H9 (cell line): ENCODE data around the gene TMEM253. TPM values are rescaled to one million over a fixed set of nuclear protein-coding genes. Genes with fewer than 3 reads are reported as not detected.

ENCODE experiments used
- DNase-seq: peaks from one replicate; pipeline ENCODE4 v3.0.0-alpha.2; 2017
- H2AFZ ChIP-seq: one replicate; pipeline ENCODE4 v1.6.1; 2013; ENCODE audit warnings: mild to moderate bottlenecking, low read length, control low read depth, moderate library complexity
- H2AK5ac ChIP-seq: 2 replicates; pipeline ENCODE4 v1.6.1; 2013; ENCODE audit warnings: low read length, control low read depth, mixed read lengths; ENCODE audit not compliant: insufficient read length
- H2BK120ac ChIP-seq: one replicate; pipeline ENCODE4 v1.6.1; 2013; ENCODE audit warnings: low read depth, mild to moderate bottlenecking, low read length, control low read depth, inconsistent platforms; ENCODE audit not compliant: poor library complexity, severe bottlenecking
- H2BK12ac ChIP-seq: 2 replicates; pipeline ENCODE4 v1.6.1; 2013; ENCODE audit warnings: low read length, control low read depth, mixed read lengths, low read depth; ENCODE audit not compliant: insufficient read length
- H2BK15ac ChIP-seq: 2 replicates; pipeline ENCODE4 v1.6.1; 2013; ENCODE audit warnings: low read depth, low read length, control low read depth
- H2BK20ac ChIP-seq: one replicate; pipeline ENCODE4 v1.6.1; 2013; ENCODE audit warnings: low read depth, mild to moderate bottlenecking, low read length, control low read depth, inconsistent platforms; ENCODE audit not compliant: poor library complexity, severe bottlenecking
- H2BK5ac ChIP-seq: 2 replicates; pipeline ENCODE4 v1.6.1; 2013; ENCODE audit warnings: low read length, control low read depth, mixed read lengths; ENCODE audit not compliant: insufficient read length
- H3K14ac ChIP-seq: 2 replicates; pipeline ENCODE4 v1.6.1; 2013; ENCODE audit warnings: low read length, control low read depth; ENCODE audit not compliant: insufficient read depth
- H3K18ac ChIP-seq: 2 replicates; pipeline ENCODE4 v1.6.1; 2013; ENCODE audit warnings: low read depth, mild to moderate bottlenecking, mixed read lengths, low read length, control low read depth; ENCODE audit not compliant: insufficient read length
- H3K23ac ChIP-seq: 2 replicates; pipeline ENCODE4 v1.6.1; 2013; ENCODE audit warnings: low read length, control low read depth, mixed read lengths, low read depth; ENCODE audit not compliant: insufficient read length
- H3K23me2 ChIP-seq: 2 replicates; pipeline ENCODE4 v1.6.1; 2013; ENCODE audit warnings: low read depth, mild to moderate bottlenecking, mixed read lengths, low read length, control low read depth; ENCODE audit not compliant: insufficient read length, poor library complexity, severe bottlenecking
- H3K27ac ChIP-seq: 2 replicates; pipeline ENCODE4 v1.5.1; 2013; ENCODE audit warnings: low read length, control low read depth, mixed read lengths, low read depth; ENCODE audit not compliant: insufficient read length
- H3K27me3 ChIP-seq: 2 replicates; pipeline ENCODE4 v1.6.1; 2013; ENCODE audit warnings: low read length, control low read depth, inconsistent platforms; ENCODE audit not compliant: insufficient read depth
- H3K4ac ChIP-seq: 2 replicates; pipeline ENCODE4 v1.6.1; 2013; ENCODE audit warnings: low read depth, mild to moderate bottlenecking, control low read depth, inconsistent platforms, low read length, moderate library complexity
- H3K4me1 ChIP-seq: 2 replicates; pipeline ENCODE4 v1.6.1; 2013; ENCODE audit warnings: low read length, control low read depth, inconsistent platforms; ENCODE audit not compliant: insufficient read depth
- H3K4me2 ChIP-seq: 2 replicates; pipeline ENCODE4 v1.6.1; 2013; ENCODE audit warnings: low read length, control low read depth, mixed read lengths; ENCODE audit not compliant: insufficient read length, insufficient read depth
- H3K56ac ChIP-seq: 2 replicates; pipeline ENCODE4 v1.6.1; 2013; ENCODE audit warnings: low read depth, mild to moderate bottlenecking, mixed read lengths, low read length, control low read depth; ENCODE audit not compliant: insufficient read length
- H3K79me1 ChIP-seq: 2 replicates; pipeline ENCODE4 v1.6.1; 2013; ENCODE audit warnings: low read depth, mild to moderate bottlenecking, moderate library complexity, low read length, control low read depth, inconsistent platforms; ENCODE audit not compliant: insufficient read depth, poor library complexity, severe bottlenecking
- H3K79me2 ChIP-seq: 2 replicates; pipeline ENCODE4 v1.6.1; 2013; ENCODE audit warnings: low read length, control low read depth, inconsistent platforms; ENCODE audit not compliant: insufficient read depth
- H3K9ac ChIP-seq: 2 replicates; pipeline ENCODE4 v1.6.1; 2013; ENCODE audit warnings: low read length, control low read depth, mixed read lengths; ENCODE audit not compliant: insufficient read length; ENCODE audit errors: extremely low read depth
- H3K9me3 ChIP-seq: one replicate; pipeline ENCODE4 v1.6.1; 2013; ENCODE audit warnings: low read depth, low read length, inconsistent platforms; ENCODE audit not compliant: control insufficient read depth
- H3T11ph ChIP-seq: one replicate; pipeline ENCODE4 v1.6.1; 2013; ENCODE audit warnings: mild to moderate bottlenecking, low read length, control low read depth, inconsistent platforms
- H4K20me1 ChIP-seq: one replicate; pipeline ENCODE4 v1.6.1; 2013; ENCODE audit not compliant: control insufficient read depth, insufficient read length, insufficient read depth
- H4K5ac ChIP-seq: 2 replicates; pipeline ENCODE4 v1.6.1; 2013; ENCODE audit warnings: low read depth, mild to moderate bottlenecking, mixed read lengths, low read length, control low read depth; ENCODE audit not compliant: insufficient read length
- H4K8ac ChIP-seq: replicated peaks from 2 replicates; pipeline ENCODE4 v1.6.1; 2013; ENCODE audit warnings: low read length, control low read depth, mixed read lengths, low read depth; ENCODE audit not compliant: insufficient read length
- H4K91ac ChIP-seq: 2 replicates; pipeline ENCODE4 v1.6.1; 2013; ENCODE audit warnings: low read depth, mild to moderate bottlenecking, moderate library complexity, mixed read lengths, low read length, control low read depth; ENCODE audit not compliant: insufficient read length
- H3K27ac Mint-ChIP-seq, 3 experiments: 2 replicates in 2 of 3; 3 replicates in 1 of 3; pipeline ENCODE4 v1.8.0; 2020 to 2021; ENCODE audit warnings: mixed read lengths in 3 of 3, mild to moderate bottlenecking in 1 of 3, moderate library complexity in 1 of 3
- H3K27me3 Mint-ChIP-seq: 2 replicates; pipeline ENCODE4 v1.8.0; 2021; ENCODE audit warnings: low read depth, mild to moderate bottlenecking, moderate library complexity, mixed read lengths
- H3K36me3 Mint-ChIP-seq, 3 experiments: 2 replicates in 2 of 3; 3 replicates in 1 of 3; pipeline ENCODE4 v1.8.0; 2020 to 2021; ENCODE audit warnings: low read depth in 3 of 3, mixed read lengths in 3 of 3; ENCODE audit not compliant: insufficient read depth in 1 of 3
- H3K4me1 Mint-ChIP-seq, 2 experiments: 2 replicates each; pipeline ENCODE4 v1.8.0; 2020; ENCODE audit warnings: mixed read lengths in 2 of 2
- H3K4me3 Mint-ChIP-seq, 2 experiments: 2 replicates in 1 of 2; 3 replicates in 1 of 2; pipeline ENCODE4 v1.8.0; 2020 to 2021; ENCODE audit warnings: mild to moderate bottlenecking in 2 of 2, mixed read lengths in 2 of 2, moderate library complexity in 1 of 2
- H3K9me3 Mint-ChIP-seq, 2 experiments: 2 replicates in 1 of 2; 3 replicates in 1 of 2; pipeline ENCODE4 v1.8.0; 2020; ENCODE audit warnings: mild to moderate bottlenecking in 2 of 2, mixed read lengths in 2 of 2, moderate library complexity in 1 of 2
- WGBS: extraction: QIAGEN DNeasy Blood & Tissue Kit; methylation state at CpG from one replicate; pipeline ENCODE4 v1.1.7; 2013; ENCODE audit warnings: missing lambda C conversion rate, low lambda C conversion rate, mixed read lengths; ENCODE audit not compliant: insufficient read length; ENCODE audit errors: extremely low coverage; 5-methylcytosine and 5-hydroxymethylcytosine counted together
- total RNA-seq: library from RNA; stranded (reverse); gene quantifications from 2 replicates; pipeline ENCODE4 v1.2.1, GENCODE V29; 2021
- TF ChIP-seq, protein P1 (sequence below): fragments of 200-600 bp; sonication (generic); conservative IDR thresholded peaks from 3 replicates; pipeline ENCODE4 v1.8.0; 2021; ENCODE audit warnings: antibody characterized with exemption, mild to moderate bottlenecking

The TMEM253 gene
- total RNA-seq, 1 experiment from 2014 or later: 2.2 TPM

DNA sequence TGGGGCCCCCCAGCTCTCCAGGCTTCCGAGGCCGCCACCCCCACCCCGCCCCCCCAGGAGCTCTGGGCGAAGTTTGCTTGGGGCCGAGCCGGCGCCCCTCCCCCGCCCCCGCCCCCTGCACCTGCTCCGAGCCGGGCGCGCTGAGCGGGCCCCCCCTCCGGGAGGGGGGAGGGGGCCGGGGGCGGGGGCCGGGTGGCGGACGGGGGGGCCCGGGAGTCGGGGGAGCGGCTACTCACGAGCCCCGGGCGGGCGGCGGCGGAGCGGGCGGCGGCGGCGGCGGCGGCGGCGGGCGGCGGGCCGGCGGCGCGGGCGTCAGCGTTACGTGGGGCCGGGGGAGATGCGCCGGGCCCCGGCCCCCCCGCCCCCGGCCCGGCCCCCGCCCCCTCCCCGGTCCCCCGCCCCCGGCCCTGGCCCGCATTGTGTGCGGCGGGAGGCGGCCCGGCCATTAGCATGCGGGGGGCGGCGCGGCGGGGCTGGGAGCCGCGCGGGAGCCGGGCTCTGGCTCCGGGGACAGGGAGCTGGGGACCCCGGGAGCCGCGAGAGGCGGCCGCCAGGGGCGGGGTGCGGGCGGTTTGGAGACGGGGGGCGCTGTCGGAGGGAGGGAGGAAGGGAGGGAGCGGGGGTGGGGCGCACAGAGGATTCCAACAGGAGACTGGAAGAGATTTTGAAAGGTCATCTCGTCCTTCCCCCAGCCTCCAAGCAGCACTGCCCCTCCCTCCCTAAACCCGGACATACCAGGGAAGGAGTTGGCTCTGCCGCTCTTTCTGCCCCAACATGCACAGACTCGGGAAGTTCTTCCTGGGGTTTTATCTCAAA is 2.6 kb upstream of the TMEM253 start, which contains the start of gene ZNF219:
Gene ZNF219, minus strand, starts transcription at position 580 of the 816 bp plus-strand sequence. CDS start 5,064 bp downstream, outside the sequence.
- Histone ChIP-seq H2BK5ac (no peak within 1 kb of the TSS), H3K23ac (no peak within 1 kb of the TSS), H3T11ph (no peak within 1 kb of the TSS), H3K79me2 (peaks cover 12% of the 10 kb centered on the region; the same call in 1 of the 2 replicates), H4K91ac (no peak within 1 kb of the TSS), H3K27me3 (no peaks in the 10 kb centered on the region), H4K20me1 (peaks cover 3% of the 10 kb centered on the region), H3K79me1 (peaks cover 4% of the 10 kb centered on the region), H3K56ac (no peak within 1 kb of the TSS), H3K9ac (peak within 1 kb of the TSS; percentile 53), H3K4me1 (peaks cover 27% of the 10 kb centered on the region), H4K8ac (no peak within 1 kb of the TSS), H3K18ac (peak within 1 kb of the TSS; percentile 72), H3K9me3 (no peaks in the 10 kb centered on the region), H3K4me2 (peak within 1 kb of the TSS; percentile 73), H2AK5ac (no peak within 1 kb of the TSS), H2BK15ac (no peak within 1 kb of the TSS), H3K23me2 (peaks cover 22% of the 10 kb centered on the region), H3K14ac (peak within 1 kb of the TSS; percentile 85; the same call in 1 of the 2 replicates), H4K5ac (no peak within 1 kb of the TSS), H3K4ac (no peak within 1 kb of the TSS), H2AFZ (no peak within 1 kb of the TSS), H3K27ac (no peak within 1 kb of the TSS), H2BK120ac (no peak within 1 kb of the TSS), H2BK12ac (no peak within 1 kb of the TSS), H2BK20ac (no peak within 1 kb of the TSS)
- peak; percentile 83 for DNase-seq
- Mint-ChIP-seq H3K4me1 (peaks cover 75 to 79% of the 10 kb centered on the region in 2 experiments), H3K36me3 (peaks cover 5 to 10% (median 6%) of the 10 kb centered on the region in 3 experiments), H3K27me3 (no peaks in the 10 kb centered on the region), H3K4me3 (peak within 1 kb of the TSS; percentile 79 to 92), H3K27ac (peak within 1 kb of the TSS; percentile 84 to 96 (median 85)), H3K9me3 (no peaks in the 10 kb centered on the region; a peak in 1 of 5 replicates)
- no CpG with 5 or more reads among the region's 90 CpGs for WGBS
- TF ChIP-seq, protein P1, sequence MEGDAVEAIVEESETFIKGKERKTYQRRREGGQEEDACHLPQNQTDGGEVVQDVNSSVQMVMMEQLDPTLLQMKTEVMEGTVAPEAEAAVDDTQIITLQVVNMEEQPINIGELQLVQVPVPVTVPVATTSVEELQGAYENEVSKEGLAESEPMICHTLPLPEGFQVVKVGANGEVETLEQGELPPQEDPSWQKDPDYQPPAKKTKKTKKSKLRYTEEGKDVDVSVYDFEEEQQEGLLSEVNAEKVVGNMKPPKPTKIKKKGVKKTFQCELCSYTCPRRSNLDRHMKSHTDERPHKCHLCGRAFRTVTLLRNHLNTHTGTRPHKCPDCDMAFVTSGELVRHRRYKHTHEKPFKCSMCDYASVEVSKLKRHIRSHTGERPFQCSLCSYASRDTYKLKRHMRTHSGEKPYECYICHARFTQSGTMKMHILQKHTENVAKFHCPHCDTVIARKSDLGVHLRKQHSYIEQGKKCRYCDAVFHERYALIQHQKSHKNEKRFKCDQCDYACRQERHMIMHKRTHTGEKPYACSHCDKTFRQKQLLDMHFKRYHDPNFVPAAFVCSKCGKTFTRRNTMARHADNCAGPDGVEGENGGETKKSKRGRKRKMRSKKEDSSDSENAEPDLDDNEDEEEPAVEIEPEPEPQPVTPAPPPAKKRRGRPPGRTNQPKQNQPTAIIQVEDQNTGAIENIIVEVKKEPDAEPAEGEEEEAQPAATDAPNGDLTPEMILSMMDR: peak; percentile 22; the same call in 1 of the 3 replicates
